ENCODE data around the gene SLC6A4.

GRCh38 chr17:30275911-30276310 is 40.4 kb upstream of the SLC6A4 start:
- TF ChIP-seq CTCF (conservative IDR thresholded peaks at IDR 0.05; ENCODE audit: low read length) (no peak), EZH2phosphoT487 (IDR thresholded peaks at IDR 0.05; ENCODE audit: borderline replicate concordance) (no peak)
